IMR-90 (cell line): ENCODE data around the gene NAPB.

ENCODE experiments used
- BHLHE40 ChIP-seq: fragments of 150-350 bp; IDR thresholded peaks from 2 replicates; pipeline ENCODE4 v1.6.1; 2016; ENCODE audit warnings: mild to moderate bottlenecking, low read depth, low read length
- CEBPB ChIP-seq: IDR thresholded peaks from 2 replicates; pipeline ENCODE4 v1.6.1; 2012; ENCODE audit warnings: low read depth, low read length, improper control_type of control experiment
- CHD1 ChIP-seq: IDR thresholded peaks from 2 replicates; pipeline ENCODE4 v1.6.1; 2012; ENCODE audit warnings: low read depth, low read length, improper control_type of control experiment
- CTCF ChIP-seq: conservative IDR thresholded peaks from 2 replicates; pipeline ENCODE4 v1.5.1; 2012; ENCODE audit warnings: mild to moderate bottlenecking, low read depth, low read length, improper control_type of control experiment
- NFE2L2 ChIP-seq: fragments of 150-350 bp; IDR thresholded peaks from 2 replicates; pipeline ENCODE4 v1.6.1; 2016; ENCODE audit warnings: low read depth, mild to moderate bottlenecking, low read length
- POLR2A ChIP-seq: IDR thresholded peaks from 2 replicates; pipeline ENCODE4 v1.6.1; 2012; ENCODE audit warnings: mild to moderate bottlenecking, low read depth, low read length
- RAD21 ChIP-seq: IDR thresholded peaks from 2 replicates; pipeline ENCODE4 v1.6.1; 2012; ENCODE audit warnings: low read length, improper control_type of control experiment
- RCOR1 ChIP-seq: IDR thresholded peaks from 2 replicates; pipeline ENCODE4 v1.6.1; 2012; ENCODE audit warnings: mild to moderate bottlenecking, low read length, improper control_type of control experiment; ENCODE audit not compliant: insufficient replicate concordance
- SMC3 ChIP-seq: fragments of 150-350 bp; IDR thresholded peaks from 2 replicates; pipeline ENCODE4 v1.6.1; 2016; ENCODE audit warnings: low read depth, mild to moderate bottlenecking, antibody characterized with exemption, low read length, moderate library complexity
- USF2 ChIP-seq: fragments of 150-350 bp; IDR thresholded peaks from 2 replicates; pipeline ENCODE4 v1.6.1; 2017; ENCODE audit warnings: mild to moderate bottlenecking, antibody characterized with exemption, low read length, low read depth

- TF ChIP-seq CTCF (no peak), SMC3 (no peak), USF2 (no peak), POLR2A (no peak), CEBPB (no peak), RAD21 (no peak), CHD1 (no peak), BHLHE40 (no peak), NFE2L2 (no peak), RCOR1 (no peak)
Measured at GRCh38 chr20:23336476-23336875, 84.8 kb downstream of the NAPB start.
